SK-N-SH (cell line): ENCODE data around the gene KIR3DL3.

Source experiments
- GATA2 ChIP-seq: sonication (generic); formaldehyde crosslinking; IDR thresholded peaks from 2 replicates; pipeline ENCODE4 v1.5.0; 2020; ENCODE audit warnings: mild to moderate bottlenecking, missing genetic modification reagents
- POLR2AphosphoS5 ChIP-seq: IDR thresholded peaks from 2 replicates; pipeline ENCODE4 v1.6.1; 2012; ENCODE audit warnings: low read depth, low read length
- RCOR1 ChIP-seq: fragments of 150-350 bp; IDR thresholded peaks from 2 replicates; pipeline ENCODE4 v1.6.1; 2017; ENCODE audit warnings: antibody characterized with exemption, low read length
- TF ChIP-seq, protein P1 (sequence below): fragments of 200-600 bp; sonication (generic); IDR thresholded peaks from 2 replicates; pipeline ENCODE4 v1.6.1; 2017; ENCODE audit warnings: antibody characterized with exemption, mild to moderate bottlenecking, moderate library complexity
- TF ChIP-seq, protein P2 (sequence below): IDR thresholded peaks from 2 replicates; pipeline ENCODE4 v1.4.0; 2012; ENCODE audit warnings: low read depth

DNA sequence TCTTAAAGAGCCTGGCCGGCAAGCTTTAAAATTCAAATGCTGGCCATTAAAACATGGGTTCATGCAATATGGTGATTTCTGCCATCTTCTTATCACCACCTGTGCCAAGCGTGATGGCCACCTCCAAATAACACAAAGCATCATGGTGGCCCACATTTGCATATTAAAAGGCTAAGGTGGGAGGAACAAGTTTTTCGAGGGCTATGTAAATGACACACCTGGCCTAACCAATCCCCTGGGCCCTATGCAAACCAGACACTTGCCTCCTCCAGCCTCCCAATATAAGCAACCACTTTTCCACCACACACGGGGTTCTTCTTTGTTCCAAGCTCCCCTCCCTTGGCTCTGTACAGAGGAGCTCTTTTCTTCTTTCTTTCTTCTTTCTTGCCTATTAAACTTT, 47.0 kb upstream of the KIR3DL3 start:
- TF ChIP-seq, protein P1, sequence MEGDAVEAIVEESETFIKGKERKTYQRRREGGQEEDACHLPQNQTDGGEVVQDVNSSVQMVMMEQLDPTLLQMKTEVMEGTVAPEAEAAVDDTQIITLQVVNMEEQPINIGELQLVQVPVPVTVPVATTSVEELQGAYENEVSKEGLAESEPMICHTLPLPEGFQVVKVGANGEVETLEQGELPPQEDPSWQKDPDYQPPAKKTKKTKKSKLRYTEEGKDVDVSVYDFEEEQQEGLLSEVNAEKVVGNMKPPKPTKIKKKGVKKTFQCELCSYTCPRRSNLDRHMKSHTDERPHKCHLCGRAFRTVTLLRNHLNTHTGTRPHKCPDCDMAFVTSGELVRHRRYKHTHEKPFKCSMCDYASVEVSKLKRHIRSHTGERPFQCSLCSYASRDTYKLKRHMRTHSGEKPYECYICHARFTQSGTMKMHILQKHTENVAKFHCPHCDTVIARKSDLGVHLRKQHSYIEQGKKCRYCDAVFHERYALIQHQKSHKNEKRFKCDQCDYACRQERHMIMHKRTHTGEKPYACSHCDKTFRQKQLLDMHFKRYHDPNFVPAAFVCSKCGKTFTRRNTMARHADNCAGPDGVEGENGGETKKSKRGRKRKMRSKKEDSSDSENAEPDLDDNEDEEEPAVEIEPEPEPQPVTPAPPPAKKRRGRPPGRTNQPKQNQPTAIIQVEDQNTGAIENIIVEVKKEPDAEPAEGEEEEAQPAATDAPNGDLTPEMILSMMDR: no peak
- TF ChIP-seq, protein P2, sequence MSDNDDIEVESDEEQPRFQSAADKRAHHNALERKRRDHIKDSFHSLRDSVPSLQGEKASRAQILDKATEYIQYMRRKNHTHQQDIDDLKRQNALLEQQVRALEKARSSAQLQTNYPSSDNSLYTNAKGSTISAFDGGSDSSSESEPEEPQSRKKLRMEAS: no peak
- no peak for TF ChIP-seq POLR2AphosphoS5
- TF ChIP-seq RCOR1: no peak
- no peak for TF ChIP-seq GATA2 (CRISPR knock-in tag)
